Ishikawa (cell line): ENCODE measurements around the gene PARVB.

ENCODE experiments used
- CREB1 ChIP-seq: IDR thresholded peaks from 2 replicates; pipeline ENCODE4 v1.6.1; 2012; ENCODE audit warnings: low read depth
- EGR1 ChIP-seq: IDR thresholded peaks from 2 replicates; pipeline ENCODE4 v1.6.1; 2012
- EP300 ChIP-seq: IDR thresholded peaks from 2 replicates; pipeline ENCODE4 v1.6.1; 2012; ENCODE audit warnings: borderline replicate concordance
- FOXM1 ChIP-seq: IDR thresholded peaks from 2 replicates; pipeline ENCODE4 v1.6.1; 2012; ENCODE audit warnings: low read depth, borderline replicate concordance
- NFIC ChIP-seq: IDR thresholded peaks from 2 replicates; pipeline ENCODE4 v1.6.1; 2012
- RAD21 ChIP-seq: IDR thresholded peaks from 2 replicates; pipeline ENCODE4 v1.6.1; 2012; ENCODE audit warnings: low read depth
- REST ChIP-seq: IDR thresholded peaks from 2 replicates; pipeline ENCODE4 v1.6.1; 2012; ENCODE audit warnings: low read depth, mild to moderate bottlenecking
- TAF1 ChIP-seq: IDR thresholded peaks from 2 replicates; pipeline ENCODE4 v1.6.1; 2012; ENCODE audit warnings: low read depth, mild to moderate bottlenecking
- TCF12 ChIP-seq: IDR thresholded peaks from 2 replicates; pipeline ENCODE4 v1.6.1; 2012; ENCODE audit warnings: low read depth
- USF1 ChIP-seq: IDR thresholded peaks from 2 replicates; pipeline ENCODE4 v1.6.1; 2012

GRCh38 chr22:43980579-43980978 is 43.5 kb upstream of the PARVB start:
- no peak for TF ChIP-seq TCF12
- TF ChIP-seq EGR1 = no peak
- no peak for TF ChIP-seq USF1
- no peak for TF ChIP-seq FOXM1
- TF ChIP-seq CREB1 = no peak
- TF ChIP-seq TAF1 = no peak
- TF ChIP-seq NFIC = no peak
- no peak for TF ChIP-seq RAD21
- TF ChIP-seq EP300 = no peak
- TF ChIP-seq REST = no peak
